HEK293 (cell line): ENCODE measurements around the gene CYBA.

Experiments used
- CTCF ChIA-PET: fragments of 350-600 bp; formaldehyde crosslinking; extraction: SDS; loops from one replicate; lab custom pipeline; 2021; ENCODE audit warnings: antibody characterized with exemption; lab: Yijun Ruan, JAX
- POLR2A ChIA-PET: fragments of 300-600 bp; formaldehyde crosslinking; extraction: SDS; loops from one replicate; lab custom pipeline; 2020; ENCODE audit warnings: antibody characterized with exemption, inconsistent platforms; lab: Yijun Ruan, JAX
- H3K27ac ChIP-seq: fragments of 200-500 bp; sonication (Bioruptor generic); 2 replicates; pipeline ENCODE4 v1.5.1; 2014; ENCODE audit warnings: low read depth, low read length, control low read depth, inconsistent platforms; ENCODE audit errors: extremely low read depth
- H3K36me3 ChIP-seq, 2 experiments: fragments of 200-500 bp in 1 of 2; sonication (Bioruptor generic) in 1 of 2; 1 replicate in 1 of 2; 2 replicates in 1 of 2; pipeline ENCODE4 v1.5.1; 2014 to 2017; ENCODE audit warnings: inconsistent platforms in 2 of 2, low read length in 2 of 2; ENCODE audit not compliant: control insufficient read depth in 2 of 2, insufficient read depth in 1 of 2
- H3K4me1 ChIP-seq: fragments of 200-500 bp; sonication (Bioruptor generic); 2 replicates; pipeline ENCODE4 v1.5.1; 2014; ENCODE audit warnings: mild to moderate bottlenecking, low read length, inconsistent platforms; ENCODE audit not compliant: control insufficient read depth, insufficient read depth
- H3K4me3 ChIP-seq: 2 replicates; pipeline ENCODE4 v1.5.1; 2011; ENCODE audit warnings: low read depth, mild to moderate bottlenecking, control low read depth, low read length, moderate library complexity
- H3K9me3 ChIP-seq: fragments of 200-500 bp; sonication (Bioruptor generic); 2 replicates; pipeline ENCODE4 v1.5.1; 2014; ENCODE audit warnings: low read depth, low read length, inconsistent platforms; ENCODE audit not compliant: control insufficient read depth, insufficient read depth
- ATF2 ChIP-seq: fragments of 450-650 bp; formaldehyde crosslinking; IDR thresholded peaks from 2 replicates; pipeline ENCODE4 v1.5.1; 2016; ENCODE audit warnings: missing biosample characterization, missing genetic modification characterization, low read depth
- BCL11A ChIP-seq: fragments of 450-650 bp; formaldehyde crosslinking; IDR thresholded peaks from 2 replicates; pipeline ENCODE4 v1.5.1; 2016; ENCODE audit warnings: low read depth, missing biosample characterization, missing genetic modification characterization
- HIC1 ChIP-seq: fragments of 450-650 bp; formaldehyde crosslinking; IDR thresholded peaks from 2 replicates; pipeline ENCODE4 v1.5.1; 2016; ENCODE audit warnings: missing biosample characterization, missing genetic modification characterization
- KLF8 ChIP-seq: fragments of 450-650 bp; formaldehyde crosslinking; IDR thresholded peaks from 2 replicates; pipeline ENCODE4 v1.5.1; 2016; ENCODE audit warnings: missing biosample characterization, missing genetic modification characterization
- RBAK ChIP-seq: fragments of 450-650 bp; formaldehyde crosslinking; IDR thresholded peaks from 2 replicates; pipeline ENCODE4 v1.5.1; 2016; ENCODE audit warnings: missing biosample characterization, missing genetic modification characterization
- REST ChIP-seq: fragments of 450-650 bp; formaldehyde crosslinking; IDR thresholded peaks from 2 replicates; pipeline ENCODE4 v1.5.1; 2016; ENCODE audit warnings: missing biosample characterization, missing genetic modification characterization
- ZBTB21 ChIP-seq: fragments of 450-650 bp; formaldehyde crosslinking; IDR thresholded peaks from 2 replicates; pipeline ENCODE4 v1.5.1; 2017; ENCODE audit warnings: missing biosample characterization, missing genetic modification characterization
- ZBTB26 ChIP-seq: fragments of 450-650 bp; formaldehyde crosslinking; optimal IDR thresholded peaks from 2 replicates; pipeline ENCODE3; 2016; ENCODE audit warnings: missing biosample characterization, mild to moderate bottlenecking, missing genetic modification characterization
- ZNF138 ChIP-seq: fragments of 450-650 bp; formaldehyde crosslinking; IDR thresholded peaks from 2 replicates; pipeline ENCODE4 v1.5.1; 2016; ENCODE audit warnings: missing biosample characterization, missing genetic modification characterization, borderline replicate concordance
- ZNF202 ChIP-seq: fragments of 450-650 bp; formaldehyde crosslinking; IDR thresholded peaks from 2 replicates; pipeline ENCODE4 v1.5.1; 2016; ENCODE audit warnings: missing biosample characterization, missing genetic modification characterization, borderline replicate concordance
- ZNF391 ChIP-seq: fragments of 450-650 bp; formaldehyde crosslinking; IDR thresholded peaks from 2 replicates; pipeline ENCODE4 v1.5.1; 2016; ENCODE audit warnings: low read depth, missing biosample characterization, missing genetic modification characterization, borderline replicate concordance
- ZNF513 ChIP-seq: fragments of 450-650 bp; IDR thresholded peaks from 2 replicates; pipeline ENCODE4 v1.5.1; 2018; ENCODE audit warnings: missing biosample characterization, missing genetic modification characterization
- ZNF514 ChIP-seq: fragments of 450-650 bp; formaldehyde crosslinking; IDR thresholded peaks from 2 replicates; pipeline ENCODE4 v1.5.1; 2016; ENCODE audit warnings: missing biosample characterization, missing genetic modification characterization
- ZNF639 ChIP-seq: fragments of 450-650 bp; formaldehyde crosslinking; IDR thresholded peaks from 2 replicates; pipeline ENCODE4 v1.5.1; 2016; ENCODE audit warnings: missing biosample characterization, missing genetic modification characterization
- ZNF701 ChIP-seq: fragments of 450-650 bp; formaldehyde crosslinking; IDR thresholded peaks from 2 replicates; pipeline ENCODE4 v1.5.1; 2016; ENCODE audit warnings: missing biosample characterization, missing genetic modification characterization
- ZNF785 ChIP-seq: fragments of 450-650 bp; formaldehyde crosslinking; IDR thresholded peaks from 2 replicates; pipeline ENCODE4 v1.5.1; 2016; ENCODE audit warnings: missing biosample characterization, missing genetic modification characterization
- ZSCAN18 ChIP-seq: fragments of 450-650 bp; formaldehyde crosslinking; IDR thresholded peaks from 2 replicates; pipeline ENCODE4 v1.5.1; 2016; ENCODE audit warnings: missing biosample characterization, missing genetic modification characterization
- ZSCAN30 ChIP-seq: fragments of 450-650 bp; IDR thresholded peaks from 2 replicates; pipeline ENCODE4 v1.5.1; 2018; ENCODE audit warnings: missing biosample characterization, mild to moderate bottlenecking, missing genetic modification characterization, moderate library complexity

CYBA gene

GRCh38 chr16:88658714-88659113, 7.9 kb upstream of the CYBA start:
- no peak overlapping the region for H3K4me3 ChIP-seq
- TF ChIP-seq RBAK (tag by site-specific recombination): no peak
- no peak for TF ChIP-seq ZNF701 (tag by site-specific recombination)
- no peak for TF ChIP-seq ZNF785 (tag by site-specific recombination)
- TF ChIP-seq ZNF202 (tag by site-specific recombination): no peak
- TF ChIP-seq ZNF138 (tag by site-specific recombination): no peak
- no peak for TF ChIP-seq ATF2 (tag by site-specific recombination)
- no peak for TF ChIP-seq KLF8
- no peak for TF ChIP-seq ZBTB26 (tag by site-specific recombination)
- TF ChIP-seq HIC1 (tag by site-specific recombination): no peak
- TF ChIP-seq ZSCAN18 (tag by site-specific recombination): no peak
- no peak for TF ChIP-seq BCL11A (tag by site-specific recombination)
- TF ChIP-seq ZNF514 (tag by site-specific recombination): no peak
- TF ChIP-seq REST (tag by site-specific recombination): no peak
- no peak for TF ChIP-seq ZNF639 (tag by site-specific recombination)
- TF ChIP-seq ZSCAN30 (tag by site-specific recombination): no peak
- no peak for TF ChIP-seq ZNF513 (tag by site-specific recombination)
- no peak for TF ChIP-seq ZBTB21 (tag by site-specific recombination)
- no peak for TF ChIP-seq ZNF391 (tag by site-specific recombination)
- TF ChIP-seq, all 188 proteins: peak for 0
- Histone ChIP-seq H3K9me3 (no peaks in the 10 kb centered on the region), H3K4me1 (no peaks in the 10 kb centered on the region), H3K36me3 (peaks cover 0 to 15% of the 10 kb centered on the region in 2 experiments; a peak in 1 of 3 replicates), H3K27ac (no peak overlapping the region)
- POLR2A ChIA-PET: no interaction called here
- CTCF ChIA-PET: no interaction called here
